ENCODE results near the gene B4GALT5.

The B4GALT5 gene

DNA sequence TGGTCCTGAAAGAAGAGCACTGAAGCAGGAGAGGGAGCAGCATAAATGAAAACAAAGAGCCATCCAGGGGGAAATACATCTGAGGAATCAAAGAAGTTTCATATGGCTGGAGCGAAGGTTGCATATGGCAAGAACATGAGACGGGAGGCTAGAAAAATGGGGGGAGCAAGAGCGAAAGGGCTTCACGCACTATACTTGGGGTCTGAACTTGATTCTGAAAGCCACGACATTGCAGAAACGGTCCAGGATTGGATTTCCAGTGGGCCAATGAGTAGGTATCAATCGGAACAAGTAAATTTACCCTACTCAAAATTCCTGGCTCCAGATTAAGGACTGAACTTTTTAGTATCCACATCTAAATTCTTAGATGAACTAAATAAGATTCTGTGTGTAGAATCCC lies 47.9 kb downstream of the B4GALT5 start:
- no peak overlapping the region for H3K4me3 ChIP-seq (replicated peaks; ENCODE audit: insufficient read depth, low read length)
- no peak for DNase-seq (ENCODE audit: low read depth in 1 of 2, low spot score in 1 of 2)
- H3K27me3 ChIP-seq (ENCODE audit: insufficient read depth, poor library complexity, severe bottlenecking) = no peaks in the 10 kb centered on the region
- TF ChIP-seq POLR2AphosphoS5 (IDR thresholded peaks at IDR 0.05; ENCODE audit: low read depth) = no peak
- TF ChIP-seq, protein P1, sequence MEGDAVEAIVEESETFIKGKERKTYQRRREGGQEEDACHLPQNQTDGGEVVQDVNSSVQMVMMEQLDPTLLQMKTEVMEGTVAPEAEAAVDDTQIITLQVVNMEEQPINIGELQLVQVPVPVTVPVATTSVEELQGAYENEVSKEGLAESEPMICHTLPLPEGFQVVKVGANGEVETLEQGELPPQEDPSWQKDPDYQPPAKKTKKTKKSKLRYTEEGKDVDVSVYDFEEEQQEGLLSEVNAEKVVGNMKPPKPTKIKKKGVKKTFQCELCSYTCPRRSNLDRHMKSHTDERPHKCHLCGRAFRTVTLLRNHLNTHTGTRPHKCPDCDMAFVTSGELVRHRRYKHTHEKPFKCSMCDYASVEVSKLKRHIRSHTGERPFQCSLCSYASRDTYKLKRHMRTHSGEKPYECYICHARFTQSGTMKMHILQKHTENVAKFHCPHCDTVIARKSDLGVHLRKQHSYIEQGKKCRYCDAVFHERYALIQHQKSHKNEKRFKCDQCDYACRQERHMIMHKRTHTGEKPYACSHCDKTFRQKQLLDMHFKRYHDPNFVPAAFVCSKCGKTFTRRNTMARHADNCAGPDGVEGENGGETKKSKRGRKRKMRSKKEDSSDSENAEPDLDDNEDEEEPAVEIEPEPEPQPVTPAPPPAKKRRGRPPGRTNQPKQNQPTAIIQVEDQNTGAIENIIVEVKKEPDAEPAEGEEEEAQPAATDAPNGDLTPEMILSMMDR (IDR thresholded peaks at IDR 0.05; ENCODE audit: insufficient read depth, low read length) = no peak
- TF ChIP-seq SPI1 (IDR thresholded peaks at IDR 0.05; ENCODE audit: borderline replicate concordance, low read depth) = no peak
- TF ChIP-seq GABPA (IDR thresholded peaks at IDR 0.05; ENCODE audit: low read depth) = no peak
- TF ChIP-seq REST (IDR thresholded peaks at IDR 0.05; ENCODE audit: insufficient replicate concordance, low read depth) = no peak
- H3K27ac ChIP-seq (replicated peaks) = no peak overlapping the region

- no peak for TF ChIP-seq POLR2AphosphoS5 (IDR thresholded peaks at IDR 0.05; ENCODE audit: low read depth)
- TF ChIP-seq GABPA (IDR thresholded peaks at IDR 0.05; ENCODE audit: low read depth) = no peak
- TF ChIP-seq, protein P1 (IDR thresholded peaks at IDR 0.05; ENCODE audit: insufficient read depth, low read length) = no peak
- TF ChIP-seq SPI1 (IDR thresholded peaks at IDR 0.05; ENCODE audit: borderline replicate concordance, low read depth) = no peak
- TF ChIP-seq REST (IDR thresholded peaks at IDR 0.05; ENCODE audit: insufficient replicate concordance, low read depth) = no peak
Measured at GRCh38 chr20:49664612-49665313, 48.9 kb downstream of the B4GALT5 start.

GRCh38 chr20:49663112-49663511 lies 50.6 kb downstream of the B4GALT5 start:
- H3K4me3 ChIP-seq (replicated peaks; ENCODE audit: insufficient read depth, low read length) = no peak overlapping the region
- no peak overlapping the region for H3K27ac ChIP-seq (replicated peaks)
- DNase-seq (ENCODE audit: low read depth in 1 of 2, low spot score in 1 of 2) = no peak
- H3K27me3 ChIP-seq (ENCODE audit: insufficient read depth, poor library complexity, severe bottlenecking) = no peaks in the 10 kb centered on the region
- TF ChIP-seq, protein P1 (IDR thresholded peaks at IDR 0.05; ENCODE audit: insufficient read depth, low read length) = no peak
- TF ChIP-seq REST (IDR thresholded peaks at IDR 0.05; ENCODE audit: insufficient replicate concordance, low read depth) (no peak), GABPA (IDR thresholded peaks at IDR 0.05; ENCODE audit: low read depth) (no peak), POLR2AphosphoS5 (IDR thresholded peaks at IDR 0.05; ENCODE audit: low read depth) (no peak), SPI1 (IDR thresholded peaks at IDR 0.05; ENCODE audit: borderline replicate concordance, low read depth) (no peak)

More at GRCh38 chr20:49664612-49665313, 48.9 kb downstream of the B4GALT5 start:
- H3K27ac ChIP-seq (replicated peaks) = no peak overlapping the region
- DNase-seq (ENCODE audit: low read depth in 1 of 2, low spot score in 1 of 2) = no peak
- H3K27me3 ChIP-seq (ENCODE audit: insufficient read depth, poor library complexity, severe bottlenecking) = no peaks in the 10 kb centered on the region
- no peak overlapping the region for H3K4me3 ChIP-seq (replicated peaks; ENCODE audit: insufficient read depth, low read length)
